NCI-H2227 (cell line): Measurements from ENCODE around the gene CCDC138.

Experiments used
- DNase-seq: peaks from one replicate; lab custom pipeline; 2025; ENCODE audit not compliant: unreplicated experiment; lab: John Stamatoyannopoulos, UW

CCDC138 gene

GRCh38 chr2:108825736-108826135 lies 39.2 kb downstream of the CCDC138 start:
- no peak for DNase-seq

- DNase-seq: no peak
These were observed 43.2 kb downstream of the CCDC138 start for GRCh38 chr2:108829578-108830310.

- DNase-seq: no peak
These were observed 46.6 kb downstream of the CCDC138 start for GRCh38 chr2:108833219-108833618.

GRCh38 chr2:108834620-108835019 lies 48.0 kb downstream of the CCDC138 start:
- no peak for DNase-seq

- no peak for DNase-seq
These were observed 48.5 kb downstream of the CCDC138 start for GRCh38 chr2:108835040-108835439.

- DNase-seq: no peak
These were observed 50.6 kb downstream of the CCDC138 start for GRCh38 chr2:108837198-108837597.

GRCh38 chr2:108841506-108841905 lies 54.9 kb downstream of the CCDC138 start:
- no peak for DNase-seq

GRCh38 chr2:108845923-108846322 lies 59.4 kb downstream of the CCDC138 start:
- no peak for DNase-seq

GRCh38 chr2:108847000-108847399 lies 60.4 kb downstream of the CCDC138 start:
- no peak for DNase-seq

GRCh38 chr2:108852375-108852774 lies 65.8 kb downstream of the CCDC138 start:
- no peak for DNase-seq

- DNase-seq: no peak
These were observed 66.8 kb downstream of the CCDC138 start for GRCh38 chr2:108853421-108853820.

GRCh38 chr2:108854484-108854883 lies 67.9 kb downstream of the CCDC138 start:
- DNase-seq: no peak

- peak; percentile 27 for DNase-seq
These were observed 68.6 kb downstream of the CCDC138 start for GRCh38 chr2:108855194-108855593.

- DNase-seq: no peak
These were observed 72.3 kb downstream of the CCDC138 start for GRCh38 chr2:108858894-108859293.

GRCh38 chr2:108866041-108866440 lies 79.5 kb downstream of the CCDC138 start:
- no peak for DNase-seq

- DNase-seq: no peak
These were observed 82.3 kb downstream of the CCDC138 start for GRCh38 chr2:108868911-108869310.

- DNase-seq: no peak
These were observed 83.0 kb downstream of the CCDC138 start for GRCh38 chr2:108869542-108869941.

GRCh38 chr2:108870069-108870644 lies 83.6 kb downstream of the CCDC138 start:
- peak; percentile 24 for DNase-seq

- DNase-seq: no peak
These were observed 90.9 kb downstream of the CCDC138 start for GRCh38 chr2:108877506-108877905.

- no peak for DNase-seq
These were observed 91.7 kb downstream of the CCDC138 start for GRCh38 chr2:108878276-108878675.

- peak; percentile 49 for DNase-seq
These were observed 98.0 kb downstream of the CCDC138 start for GRCh38 chr2:108884619-108885018.

GRCh38 chr2:108889907-108890306 lies 103.3 kb downstream of the CCDC138 start:
- no peak for DNase-seq

- no peak for DNase-seq
These were observed 106.7 kb downstream of the CCDC138 start for GRCh38 chr2:108893277-108893676.
